ENCODE results near the gene CHST2. TPM values are rescaled to one million over a fixed set of nuclear protein-coding genes. Genes with fewer than 3 reads are reported as not detected.

CHST2 gene
- polyA plus RNA-seq, 5 donors = 96.3 to 173 (median 115) TPM

DNA sequence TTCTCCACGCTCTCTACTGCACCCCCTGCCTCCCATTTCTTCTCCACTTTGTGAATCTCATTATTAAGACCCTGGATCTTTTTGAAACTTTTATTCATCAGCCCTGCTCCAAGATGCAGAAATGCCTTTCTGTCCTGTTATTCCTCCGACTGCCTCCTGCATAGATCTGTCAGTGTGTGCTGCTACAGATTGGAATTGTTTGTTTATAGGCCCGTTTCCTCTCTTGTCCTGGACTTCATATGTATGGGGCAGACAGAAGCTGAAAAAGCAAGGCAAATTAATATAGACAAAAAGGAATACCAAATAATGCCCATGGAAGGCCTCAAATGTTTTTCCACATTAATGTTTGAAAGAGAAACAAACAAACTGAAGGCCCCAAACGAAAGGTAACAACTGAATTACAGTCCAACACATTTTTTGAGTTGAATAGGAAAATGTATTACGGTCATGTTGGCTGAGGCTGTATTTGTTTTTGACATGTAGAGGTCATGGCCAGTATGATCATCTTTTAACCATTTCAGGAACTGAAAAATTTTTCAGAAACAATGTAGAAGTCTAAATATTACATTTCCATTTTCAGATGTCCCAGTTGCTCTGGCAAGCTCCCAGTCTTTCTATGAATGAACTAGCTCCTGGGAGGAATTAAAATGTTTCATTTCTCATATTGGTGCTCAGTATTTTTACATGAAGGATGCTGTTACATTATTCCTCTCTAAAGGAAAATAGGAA, 8.8 kb downstream of the CHST2 start:
- DNase-seq = no peak

DNA sequence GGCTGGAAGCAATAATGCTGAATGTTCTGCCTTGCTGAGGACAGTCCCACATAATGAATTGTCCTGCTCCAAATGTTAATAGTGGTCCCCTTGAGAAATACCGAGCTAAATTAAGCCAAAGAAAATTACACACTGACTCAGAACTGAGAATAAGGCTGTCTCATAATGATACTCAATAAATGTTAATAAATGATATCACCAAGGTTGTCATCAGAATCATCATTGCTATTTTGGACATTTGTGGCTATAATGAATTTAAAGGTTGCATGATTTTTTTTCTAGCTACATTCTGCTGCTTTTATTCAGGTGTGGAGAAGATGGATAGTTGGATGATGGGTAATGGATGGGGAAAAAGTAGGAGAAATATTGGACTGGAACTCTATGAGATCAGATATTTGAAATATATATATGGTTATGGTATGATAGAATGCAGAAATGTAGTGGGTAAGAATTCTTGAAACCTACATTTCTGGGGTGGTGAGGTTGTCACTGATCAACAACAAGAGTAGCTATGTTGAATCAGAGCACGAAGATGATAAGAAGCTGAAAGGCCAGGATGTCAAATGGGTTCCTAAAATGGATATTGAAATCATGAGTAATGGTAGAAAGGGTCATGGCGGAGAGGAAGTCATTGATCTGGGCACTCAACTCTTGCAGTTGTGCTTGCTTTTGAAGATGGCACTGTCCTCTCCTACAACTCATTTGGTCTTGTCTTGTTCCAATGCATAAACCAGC, 12.8 kb downstream of the CHST2 start:
- no peak for DNase-seq

DNA sequence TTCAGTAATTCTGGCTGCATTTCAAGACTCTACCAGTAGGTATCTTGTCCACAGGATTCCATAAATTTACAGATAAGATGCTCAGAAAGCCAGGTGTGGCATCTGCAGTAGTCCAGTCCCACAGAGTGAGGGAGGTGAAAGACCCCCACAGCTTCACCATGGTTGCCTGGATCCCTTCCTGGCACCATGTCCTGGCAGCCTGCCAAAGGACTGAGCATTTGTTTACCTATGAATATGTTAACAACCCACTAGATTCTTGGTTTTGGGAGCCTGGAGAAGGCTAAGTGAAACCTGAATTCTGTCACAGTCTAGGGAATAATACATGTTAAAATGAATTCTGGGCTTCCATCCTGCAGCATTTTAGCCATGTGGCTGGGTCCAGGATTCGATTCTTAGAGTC, 14.9 kb downstream of the CHST2 start:
- DNase-seq = no peak

DNA sequence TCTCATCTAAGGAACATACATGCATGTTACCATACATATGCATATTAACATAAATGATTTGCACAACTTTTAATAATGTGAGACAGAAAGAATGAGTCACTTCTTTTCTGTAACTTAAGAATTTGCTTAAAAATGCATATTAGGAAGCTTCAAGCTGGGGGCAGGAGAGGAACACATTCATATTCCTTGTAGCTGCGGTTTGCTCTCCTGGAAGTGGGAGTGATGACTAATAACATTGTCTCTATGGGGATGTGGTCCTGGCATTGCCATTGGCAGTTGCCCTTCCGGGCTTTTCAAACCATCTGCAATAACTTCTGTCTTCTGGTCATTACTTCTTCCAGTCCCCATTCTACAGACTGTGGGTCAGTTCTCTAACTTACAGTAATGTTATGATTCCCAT, 15.6 kb downstream of the CHST2 start:
- no peak for DNase-seq

DNA sequence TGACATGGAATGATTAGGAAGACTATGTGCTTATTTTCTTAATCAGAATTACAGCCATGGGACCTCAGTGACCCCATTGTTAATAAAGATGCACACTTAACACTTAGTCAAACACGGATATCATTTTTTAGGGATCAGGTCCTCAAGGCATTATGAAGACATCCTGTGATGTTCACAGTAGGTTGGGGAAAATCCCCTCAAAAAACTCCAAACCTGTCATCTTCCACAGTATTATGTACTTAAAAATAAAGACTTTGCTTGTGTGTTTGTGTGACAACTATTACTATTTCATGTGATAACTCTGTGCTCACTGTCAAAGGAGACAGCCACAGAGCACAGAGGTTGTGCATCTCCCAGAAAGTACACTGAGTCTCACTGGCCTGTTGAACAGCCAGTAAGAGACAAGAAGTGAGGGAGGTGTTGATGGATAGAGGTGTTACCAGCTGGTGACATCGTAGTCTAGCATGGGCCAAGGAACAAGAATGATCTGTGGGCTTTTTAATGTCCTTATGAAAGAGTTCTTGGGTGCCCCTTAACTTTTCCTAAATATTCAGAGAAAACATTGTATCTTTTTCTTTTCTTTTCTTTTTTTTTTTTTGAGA, 18.0 kb downstream of the CHST2 start:
- DNase-seq = no peak

DNA sequence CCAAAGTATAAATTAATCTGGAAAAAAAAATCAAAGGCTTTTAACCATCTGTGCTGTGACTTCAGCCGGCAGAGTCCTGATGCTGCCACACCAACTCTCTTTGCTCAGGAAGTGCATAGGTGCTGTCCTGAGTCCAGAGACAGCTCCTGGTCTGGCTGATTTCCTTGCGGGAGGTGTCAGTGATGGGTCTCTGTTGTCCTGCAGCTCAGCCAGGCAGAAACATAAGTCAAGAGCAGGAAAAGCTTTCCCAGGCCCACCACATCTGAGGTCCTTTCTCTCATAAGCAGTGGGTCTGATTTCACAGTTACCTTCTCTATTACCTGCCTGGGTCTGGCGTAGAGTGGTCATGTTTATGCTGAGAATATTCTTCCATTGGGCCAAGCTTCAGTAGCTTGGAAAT, 19.4 kb downstream of the CHST2 start:
- no peak for DNase-seq

DNA sequence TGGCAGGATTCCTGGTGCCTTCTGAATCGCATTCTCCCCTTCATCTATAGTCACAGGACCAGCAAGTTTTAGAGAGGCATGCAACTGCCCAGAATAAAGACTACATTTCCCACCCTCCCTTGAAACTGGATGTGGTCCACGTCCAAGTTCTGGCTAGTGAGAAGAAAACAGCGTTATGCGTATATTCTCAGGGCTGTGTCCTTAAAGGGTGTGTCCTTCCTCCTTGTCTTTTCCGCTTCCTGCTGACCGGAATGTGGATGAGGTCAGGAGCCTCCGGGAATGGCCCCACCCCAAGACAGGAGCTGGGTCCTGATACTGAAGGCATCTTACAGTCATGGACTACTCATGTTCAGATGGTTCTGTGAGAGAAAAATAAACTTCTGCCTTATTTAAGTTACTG, 20.2 kb downstream of the CHST2 start:
- DNase-seq = no peak

DNA sequence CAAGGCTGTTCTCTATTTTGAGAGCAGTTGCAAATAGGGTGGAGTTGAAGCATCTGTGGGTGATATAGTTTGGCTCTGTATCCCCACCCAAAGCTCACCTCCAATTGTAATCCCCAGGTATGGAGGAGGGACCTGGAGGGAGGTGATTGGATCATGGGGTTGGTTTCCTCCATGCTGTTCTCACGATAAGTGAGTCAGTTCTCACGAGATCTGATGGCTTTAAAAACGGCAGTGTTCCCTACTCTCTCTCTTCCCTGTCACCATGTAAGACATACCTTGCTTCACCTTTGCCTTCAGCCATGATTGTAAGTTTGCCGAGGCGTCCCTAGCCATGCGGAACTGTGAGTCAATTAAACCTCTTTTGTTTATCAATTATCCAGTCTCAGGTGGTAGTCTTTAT, 21.0 kb downstream of the CHST2 start:
- no peak for DNase-seq

DNA sequence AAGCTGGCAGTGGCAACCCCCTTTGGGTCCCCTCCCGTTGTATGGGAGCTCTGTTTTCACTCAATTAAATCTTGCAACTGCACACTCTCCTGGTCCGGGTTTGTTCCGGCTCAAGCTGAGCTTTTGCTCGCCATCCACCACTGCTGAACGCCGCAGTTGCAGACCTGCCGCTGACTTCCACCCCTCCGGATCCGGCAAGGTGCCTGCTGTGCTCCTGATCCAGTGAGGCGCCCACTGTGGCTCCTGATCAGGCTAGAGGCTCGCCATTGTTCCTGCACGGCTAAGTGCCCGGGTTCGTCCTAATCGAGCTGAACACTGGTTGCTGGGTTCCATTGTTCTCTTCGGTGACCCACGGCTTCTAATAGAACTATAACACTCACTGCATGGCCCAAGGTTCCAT, 22.8 kb downstream of the CHST2 start:
- no peak for DNase-seq

DNA sequence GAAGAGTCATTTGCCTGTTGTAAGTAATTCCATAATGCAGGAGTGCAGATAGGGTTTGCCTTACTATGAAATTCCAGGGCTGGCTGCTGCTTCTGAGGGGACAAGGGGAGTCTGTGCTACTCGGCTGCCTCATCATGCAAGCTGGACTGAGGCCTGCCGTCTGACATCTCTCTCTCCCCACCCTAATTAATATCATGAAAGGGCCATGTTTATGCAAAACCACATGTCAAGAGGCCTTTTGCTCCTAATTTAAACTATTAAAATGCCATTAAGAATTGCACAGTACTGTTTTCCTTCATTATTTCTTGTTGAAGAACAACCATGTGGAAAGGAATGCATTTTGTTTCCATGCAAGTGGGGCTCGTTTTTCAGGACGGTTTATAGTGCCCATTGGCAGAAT, 26.3 kb downstream of the CHST2 start:
- peak; percentile 79 to 87 for DNase-seq

DNA sequence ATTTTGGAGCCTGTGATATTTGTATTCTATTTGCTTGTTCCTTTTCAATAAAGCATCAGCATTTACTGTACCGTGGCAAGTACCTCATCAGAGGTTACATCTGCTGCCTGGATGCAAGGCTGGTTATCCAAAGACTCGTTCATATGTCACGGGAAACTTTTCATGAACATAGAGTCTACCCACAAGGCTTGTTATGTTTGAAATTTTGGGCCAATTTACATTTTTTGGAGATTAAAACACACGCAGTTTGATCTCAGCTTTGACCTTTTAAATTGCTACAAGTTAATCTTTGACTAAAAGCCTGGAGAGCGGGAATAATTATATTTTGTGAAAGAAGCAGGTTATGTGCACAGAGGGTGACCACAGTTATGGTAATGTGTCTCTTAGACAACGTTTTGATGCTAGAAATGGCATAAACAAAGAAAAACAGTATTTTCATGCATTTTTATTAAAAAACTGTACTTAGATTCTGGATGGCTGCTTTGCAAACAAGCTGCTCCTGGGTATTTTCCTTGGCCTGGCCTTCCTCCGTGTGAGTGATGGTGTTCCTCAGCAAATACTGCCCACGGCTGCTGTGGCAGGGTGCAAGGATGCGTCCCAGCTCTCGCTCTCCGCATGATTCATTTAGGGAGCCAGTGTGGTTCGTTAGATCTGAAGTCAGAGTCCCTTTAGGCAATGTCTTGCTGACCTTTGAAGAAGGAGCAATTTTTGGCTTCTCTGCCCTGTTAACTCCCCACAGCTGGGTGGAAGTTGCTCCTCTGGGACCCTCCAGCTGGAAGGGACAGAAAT, 27.1 kb downstream of the CHST2 start:
- DNase-seq = no peak

DNA sequence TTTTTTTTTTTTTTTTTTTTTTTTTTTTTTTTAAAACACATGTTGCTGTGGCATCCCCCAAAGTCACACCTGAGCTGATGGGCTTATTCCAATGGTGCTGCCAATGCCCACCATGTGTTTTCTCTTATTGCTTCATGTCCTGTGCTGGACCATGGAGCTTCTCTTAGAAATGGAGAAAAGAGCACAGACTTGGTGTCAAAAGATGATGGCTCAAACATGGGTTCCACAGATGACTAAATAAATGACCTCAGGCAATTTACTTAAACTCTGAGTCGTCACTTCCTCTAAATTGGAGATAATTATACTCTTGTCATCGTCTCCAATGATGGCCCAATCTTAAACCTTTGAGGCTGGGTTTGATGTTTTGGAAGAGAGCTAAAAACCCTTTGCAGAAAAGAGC, 28.1 kb downstream of the CHST2 start:
- no peak for DNase-seq

DNA sequence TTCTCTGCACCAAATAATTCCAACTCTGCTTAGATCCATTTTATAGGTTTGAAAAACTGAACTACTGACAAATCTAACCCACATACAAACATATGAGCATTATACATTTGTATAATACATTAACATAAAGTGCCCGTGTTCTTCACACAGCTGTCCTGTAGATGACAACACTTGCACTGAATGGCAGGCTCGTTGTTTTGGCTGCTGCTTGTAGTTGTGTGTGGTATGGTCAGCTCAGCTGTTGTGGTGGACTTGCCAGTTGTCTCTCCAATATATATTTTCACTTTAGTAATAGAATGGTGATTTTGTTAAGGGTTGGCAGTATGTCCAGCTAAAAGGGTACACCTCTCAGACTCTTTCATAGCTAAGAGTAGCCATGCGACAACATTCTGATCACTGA, 30.5 kb downstream of the CHST2 start:
- DNase-seq = no peak

DNA sequence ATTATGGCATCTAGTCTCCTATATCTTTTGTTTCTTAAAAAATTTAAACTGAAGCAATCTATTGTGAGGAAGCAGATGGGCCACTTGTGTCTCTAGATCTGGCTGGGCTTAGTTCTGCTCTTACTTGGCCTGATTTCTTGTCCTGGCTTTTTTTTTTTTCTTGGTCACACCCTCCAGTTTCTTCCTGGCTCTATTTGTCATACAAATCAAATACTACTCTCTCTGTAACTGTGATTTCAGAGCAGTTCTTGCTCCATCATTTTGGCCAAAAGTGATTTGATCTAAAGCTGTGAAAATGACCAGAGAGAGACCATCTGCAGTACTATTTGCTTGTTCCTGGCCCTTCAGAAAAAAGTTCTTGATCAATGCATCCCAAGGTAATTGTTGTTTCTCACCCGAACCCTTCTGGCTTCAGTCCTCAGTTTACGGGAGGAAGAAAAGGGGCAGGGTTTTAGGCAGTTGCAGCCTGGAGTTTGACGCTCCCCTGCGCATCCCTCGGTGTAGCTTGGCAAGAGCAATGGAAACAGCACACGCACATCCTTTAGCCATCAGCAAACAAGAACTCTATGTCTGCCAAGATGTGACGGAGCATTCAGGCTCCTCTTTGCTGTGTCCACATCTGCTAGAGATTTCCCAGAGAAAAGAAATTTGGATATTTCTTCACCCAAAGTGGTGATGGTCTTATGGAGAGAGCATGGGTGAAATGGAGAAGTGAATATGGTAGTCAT, 31.6 kb downstream of the CHST2 start:
- DNase-seq = peak; percentile 74 to 75

DNA sequence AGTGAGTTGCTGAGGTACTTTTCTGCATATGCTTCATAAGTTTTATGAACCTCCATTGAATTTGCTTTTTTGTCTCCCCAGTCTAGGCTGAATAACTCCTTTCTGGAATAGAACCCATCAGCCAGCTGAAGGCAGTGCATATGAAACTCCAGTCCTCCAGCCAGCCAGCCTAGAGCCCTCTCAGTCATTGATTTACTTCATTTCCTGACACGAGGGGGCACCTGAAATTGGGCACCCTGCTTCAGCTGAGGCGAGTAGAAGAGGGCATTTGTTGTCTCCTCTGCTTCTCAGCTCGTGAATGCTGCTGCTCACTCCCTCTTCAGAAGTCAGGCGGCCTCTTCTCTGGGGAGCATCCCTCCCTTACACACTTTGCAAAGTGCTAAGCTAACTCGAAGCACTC, 32.5 kb downstream of the CHST2 start:
- no peak for DNase-seq

DNA sequence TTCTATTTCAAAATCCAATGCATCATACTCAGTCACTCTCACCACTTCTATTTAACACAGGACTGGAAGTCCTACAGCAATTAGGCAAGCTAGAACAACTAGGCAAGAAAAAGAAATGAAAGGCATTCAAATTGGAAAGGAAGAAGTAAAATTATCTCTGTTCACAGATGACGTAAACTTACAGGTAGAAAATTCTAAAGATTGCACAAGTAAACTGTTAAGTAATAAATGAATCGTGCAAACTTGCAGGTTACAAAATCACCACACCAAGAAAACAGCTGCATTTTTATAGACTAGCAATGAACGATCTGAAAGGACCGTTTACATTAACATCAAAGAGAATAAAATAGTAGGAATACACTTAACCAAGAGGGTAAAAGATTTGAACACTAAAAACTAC, 36.2 kb downstream of the CHST2 start:
- DNase-seq = no peak

DNA sequence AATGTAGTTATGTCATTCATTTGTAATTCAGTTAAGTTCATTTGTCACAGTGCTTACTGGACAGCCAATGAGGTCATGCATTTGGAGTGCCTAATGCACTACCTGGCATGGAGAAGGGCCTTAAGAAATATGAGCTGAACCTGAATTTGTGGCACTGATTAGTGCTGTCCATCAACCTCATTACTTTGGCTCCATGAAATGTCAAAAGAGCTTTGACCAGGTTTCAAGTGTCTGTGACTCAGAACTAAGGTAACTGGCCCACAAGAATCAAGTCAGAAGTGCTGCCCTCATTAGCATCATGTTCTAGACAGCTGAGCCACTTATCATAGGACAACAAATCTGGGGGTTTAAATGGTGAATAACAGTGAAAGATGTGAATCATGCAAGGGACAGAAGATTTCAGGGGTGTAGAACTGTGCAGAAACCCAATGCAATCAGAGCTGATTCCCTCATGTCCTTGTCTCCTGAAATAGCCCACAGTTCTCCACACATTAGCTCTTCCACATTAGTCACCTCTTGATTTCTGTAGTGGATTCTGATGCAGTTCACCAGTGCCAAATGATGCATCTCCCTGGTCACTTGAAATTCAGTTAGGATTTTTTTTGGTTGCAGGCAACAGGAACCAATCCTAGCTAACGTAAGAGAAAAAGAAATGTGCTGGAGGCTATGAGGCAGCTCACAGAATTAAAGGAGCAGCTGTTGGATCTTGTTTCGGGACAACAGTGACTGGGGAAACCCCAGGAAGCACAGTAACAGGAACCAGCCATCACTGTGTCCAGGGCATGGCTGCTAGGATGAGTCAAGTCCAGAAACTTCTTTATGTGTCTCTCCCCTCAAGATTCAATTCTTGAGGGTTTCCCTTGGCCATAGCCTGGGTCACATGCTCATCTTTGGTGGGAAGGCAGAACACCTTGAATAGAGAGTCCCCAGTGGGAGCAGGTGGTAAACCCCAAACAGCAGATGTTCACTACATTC, 38.7 kb downstream of the CHST2 start:
- DNase-seq = no peak

DNA sequence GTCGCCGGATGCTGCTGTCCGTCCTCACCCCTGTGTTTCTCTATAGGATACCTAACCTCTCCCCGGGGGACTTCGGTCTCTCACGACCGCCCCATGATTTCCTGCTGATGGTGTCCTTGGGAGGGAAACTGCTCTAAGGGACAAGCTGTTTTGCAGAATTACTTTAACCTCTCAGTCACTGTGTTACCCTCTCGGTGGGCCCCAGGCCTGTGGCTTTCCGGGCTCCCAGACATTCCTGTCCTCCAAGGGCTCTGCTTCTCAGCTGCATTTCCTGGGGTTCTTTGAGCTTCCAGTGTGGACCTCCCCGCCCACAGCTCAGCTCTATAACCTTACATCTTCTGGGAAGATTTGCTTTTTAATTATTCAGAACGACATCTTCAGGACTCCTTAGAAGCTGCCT, 40.9 kb downstream of the CHST2 start:
- no peak for DNase-seq

DNA sequence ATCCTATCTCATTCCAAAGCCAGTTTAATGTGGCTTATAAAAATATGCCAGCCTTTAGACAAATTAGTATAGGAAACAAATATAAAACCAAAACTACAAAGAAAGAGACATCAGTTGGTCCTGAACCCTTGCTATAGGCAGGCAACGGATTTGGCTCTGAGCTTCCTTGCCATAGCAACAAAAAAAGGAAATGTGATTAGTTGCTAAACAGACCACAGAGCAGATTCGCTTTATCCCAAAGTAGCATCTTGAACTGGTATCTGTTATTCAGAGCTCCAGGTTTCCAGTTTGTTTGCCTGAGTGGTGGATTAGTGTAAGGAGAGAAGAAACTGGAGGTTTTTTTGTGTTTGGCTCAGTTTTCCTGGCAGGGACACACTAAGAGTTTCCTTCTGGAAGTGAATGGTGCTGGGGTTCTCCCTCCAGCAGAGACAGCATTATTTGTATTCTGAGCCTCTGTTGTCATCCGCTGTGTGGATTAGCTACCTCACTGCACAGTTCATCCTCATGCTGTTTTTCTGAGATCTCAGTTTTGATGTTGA, 44.1 kb downstream of the CHST2 start:
- no peak for DNase-seq

DNA sequence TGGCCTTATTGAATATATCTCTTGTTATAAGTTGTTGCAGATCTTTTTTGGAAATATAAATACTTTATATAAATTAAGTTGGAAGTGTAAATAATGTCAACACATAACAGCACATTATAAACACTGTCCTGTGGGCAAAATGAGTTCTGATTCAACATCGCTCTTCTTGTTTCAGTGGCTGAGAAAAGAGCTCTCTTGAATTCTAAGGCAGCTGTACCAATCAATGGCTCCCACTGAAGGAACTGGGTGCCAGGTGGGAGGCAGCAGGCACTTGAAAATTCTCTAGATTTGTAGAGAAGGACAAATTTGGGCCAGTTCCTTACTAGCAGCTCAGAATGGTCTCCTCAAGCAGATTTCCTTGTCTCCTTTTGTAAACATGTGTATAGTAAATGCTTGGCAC, 45.6 kb downstream of the CHST2 start:
- DNase-seq = no peak

Measured in right lung (tissue), 5 donors.